ENCODE results near the gene CAPZB.
"Not testable (repeated sequence)": the region's sequence is repeated elsewhere in the genome, so short reads cannot be mapped to it uniquely, and the experiment has no call there.

Gene CAPZB

DNA sequence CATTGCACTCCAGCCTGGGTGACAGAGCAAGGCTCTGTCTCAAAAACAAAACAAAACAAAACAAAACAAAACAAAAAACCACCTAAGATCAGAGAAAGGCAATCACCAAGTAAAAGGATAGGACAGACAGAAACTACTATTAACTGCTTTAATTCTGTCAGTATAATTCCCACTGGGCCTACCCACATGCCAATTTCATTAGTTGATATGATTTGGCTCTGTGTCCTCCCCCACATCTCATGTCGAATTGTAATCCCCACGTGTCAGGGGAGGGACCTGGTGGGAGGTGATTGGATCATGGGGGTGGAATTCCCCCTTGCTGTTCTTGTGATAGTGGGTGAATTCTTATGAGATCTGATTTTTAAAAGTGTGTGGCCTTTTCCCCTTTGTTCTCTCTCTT lies 27.2 kb upstream of the CAPZB start:
- Mint-ChIP-seq H3K4me1 (ENCODE audit: low read depth in 2 of 2) (peaks cover 7 to 13% of the 10 kb centered on the region in 2 donors), H3K36me3 (ENCODE audit: insufficient read depth) (peaks cover 8% of the 10 kb centered on the region), H3K4me3 (no peak overlapping the region), H3K9me3 (no peaks in the 10 kb centered on the region), H3K27ac (no peak overlapping the region), H3K27me3 (no peaks in the 10 kb centered on the region)
- DNase-seq (no peak), ATAC-seq (replicated peaks) (no peak)

DNA sequence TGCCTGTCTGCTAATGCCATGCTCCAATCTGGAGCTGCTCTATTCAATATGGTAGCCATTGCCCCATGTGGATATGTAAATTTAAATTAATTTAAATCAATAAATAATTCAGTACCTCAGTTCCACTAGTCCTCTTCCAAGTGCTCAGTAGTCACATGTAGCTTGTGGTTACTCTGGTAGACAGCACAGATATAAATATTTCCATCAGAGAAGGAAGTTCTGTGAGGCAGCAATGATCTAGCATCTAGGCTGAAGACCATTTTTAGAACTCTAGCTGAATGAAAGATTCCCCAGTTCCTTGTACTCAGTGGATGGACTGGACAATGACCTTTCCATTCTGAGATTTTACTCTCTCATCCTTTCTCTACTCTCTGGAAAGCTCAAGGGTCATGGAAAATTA lies 25.8 kb upstream of the CAPZB start:
- no peaks in the 10 kb centered on the region for H3K9me3 Mint-ChIP-seq
- H3K4me3 Mint-ChIP-seq = no peak overlapping the region
- no peak overlapping the region for H3K27ac Mint-ChIP-seq
- no peak for ATAC-seq (replicated peaks)
- DNase-seq = no peak
- H3K27me3 Mint-ChIP-seq = no peaks in the 10 kb centered on the region
- H3K4me1 Mint-ChIP-seq (ENCODE audit: low read depth in 2 of 2) = peaks cover 7 to 14% of the 10 kb centered on the region in 2 donors
- H3K36me3 Mint-ChIP-seq (ENCODE audit: insufficient read depth) = peaks cover 8% of the 10 kb centered on the region

DNA sequence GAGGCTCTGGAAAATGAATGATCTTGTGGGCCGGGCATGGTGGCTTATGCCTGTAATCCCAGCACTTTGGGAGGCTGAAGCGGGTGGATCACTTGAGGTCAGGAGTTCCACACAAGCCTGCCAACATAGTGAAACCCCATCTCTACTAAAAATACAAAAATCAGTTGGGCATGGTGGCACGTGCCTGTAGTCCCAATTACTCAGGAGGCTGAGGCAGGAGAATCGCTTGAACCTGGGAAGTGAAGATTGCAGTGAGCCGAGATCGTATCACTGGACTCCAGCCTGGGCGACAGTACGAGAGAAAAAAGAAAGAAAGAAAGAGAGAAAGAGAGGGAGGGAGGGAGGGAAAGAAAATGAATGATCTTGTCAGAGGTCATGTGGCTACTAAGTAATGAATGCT lies 24.3 kb upstream of the CAPZB start:
- H3K27ac Mint-ChIP-seq = peak overlapping the region in 1 of 2 donors; percentile 86
- peaks cover 7 to 14% of the 10 kb centered on the region in 2 donors for H3K4me1 Mint-ChIP-seq (ENCODE audit: low read depth in 2 of 2)
- H3K36me3 Mint-ChIP-seq (ENCODE audit: insufficient read depth); H3K4me3 Mint-ChIP-seq; H3K27me3 Mint-ChIP-seq; ATAC-seq (replicated peaks); H3K9me3 Mint-ChIP-seq; DNase-seq: not testable (repeated sequence)

DNA sequence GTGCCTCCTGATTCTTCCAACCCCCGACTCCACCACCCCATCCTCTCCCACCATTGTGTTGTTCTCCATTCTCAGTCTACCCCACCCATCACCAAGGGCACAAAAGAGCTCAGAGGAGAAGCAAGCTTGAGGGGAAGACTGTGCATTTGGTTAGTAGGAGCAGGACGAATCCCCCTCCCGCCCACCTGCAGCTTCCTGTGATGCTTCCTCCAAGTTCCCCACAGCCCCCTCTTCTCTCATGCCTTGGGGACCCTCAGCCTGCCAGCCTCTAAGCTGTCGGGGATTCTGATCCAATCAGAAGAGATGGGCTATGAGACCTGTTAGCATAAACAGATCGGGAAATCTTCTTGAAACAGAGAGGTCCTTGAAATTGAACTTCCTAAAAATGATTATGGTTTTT lies 22.2 kb upstream of the CAPZB start:
- Mint-ChIP-seq H3K36me3 (ENCODE audit: insufficient read depth) (peaks cover 4% of the 10 kb centered on the region), H3K4me1 (ENCODE audit: low read depth in 2 of 2) (peaks cover 7 to 14% of the 10 kb centered on the region in 2 donors), H3K27me3 (no peaks in the 10 kb centered on the region), H3K9me3 (no peaks in the 10 kb centered on the region), H3K4me3 (no peak overlapping the region), H3K27ac (peak overlapping the region in 1 of 2 donors; percentile 29)
- no peak for DNase-seq
- ATAC-seq (replicated peaks) = no peak

DNA sequence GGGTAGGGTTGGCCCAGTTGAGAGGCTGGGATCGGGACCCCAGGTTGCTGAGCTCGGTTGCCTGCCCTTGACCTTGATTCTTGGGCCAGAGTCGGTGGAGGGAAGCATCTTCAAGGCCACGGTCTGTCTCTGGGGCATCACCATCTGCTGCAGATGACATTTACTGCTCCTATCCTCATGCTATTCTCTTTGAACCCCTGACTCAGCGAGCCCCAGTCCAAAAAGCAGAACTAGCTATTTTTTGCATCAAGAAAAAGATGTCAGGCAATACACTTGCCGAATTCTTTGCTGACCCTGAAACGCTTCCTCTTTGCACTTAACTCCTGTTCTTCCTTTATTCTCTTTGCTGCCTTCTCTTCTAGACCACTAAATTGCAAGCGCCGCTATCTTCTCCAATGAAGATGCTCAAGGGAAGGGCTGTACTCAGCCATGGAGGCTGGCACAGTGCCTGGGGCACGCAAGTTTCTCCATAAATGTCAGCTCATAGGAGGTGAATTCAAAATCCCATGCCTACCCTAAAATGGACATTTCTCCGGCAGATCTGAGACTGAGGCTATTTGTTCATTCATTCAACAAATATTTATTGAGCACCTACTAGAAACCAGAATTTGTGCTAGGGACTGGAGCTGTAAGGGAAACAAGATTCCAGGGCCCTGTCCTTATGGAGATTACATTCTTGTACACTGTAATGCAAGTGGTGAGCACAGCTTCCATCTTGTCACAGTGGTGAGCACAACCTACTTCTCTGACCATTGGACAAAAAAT lies 20.5 kb upstream of the CAPZB start:
- no peak for DNase-seq
- Mint-ChIP-seq H3K4me3 (no peak overlapping the region), H3K27ac (no peak overlapping the region), H3K9me3 (no peaks in the 10 kb centered on the region), H3K27me3 (no peaks in the 10 kb centered on the region), H3K36me3 (ENCODE audit: insufficient read depth) (peaks cover 4% of the 10 kb centered on the region), H3K4me1 (ENCODE audit: low read depth in 2 of 2) (peaks cover 7 to 14% of the 10 kb centered on the region in 2 donors)
- peak; percentile 19 for ATAC-seq (replicated peaks)

DNA sequence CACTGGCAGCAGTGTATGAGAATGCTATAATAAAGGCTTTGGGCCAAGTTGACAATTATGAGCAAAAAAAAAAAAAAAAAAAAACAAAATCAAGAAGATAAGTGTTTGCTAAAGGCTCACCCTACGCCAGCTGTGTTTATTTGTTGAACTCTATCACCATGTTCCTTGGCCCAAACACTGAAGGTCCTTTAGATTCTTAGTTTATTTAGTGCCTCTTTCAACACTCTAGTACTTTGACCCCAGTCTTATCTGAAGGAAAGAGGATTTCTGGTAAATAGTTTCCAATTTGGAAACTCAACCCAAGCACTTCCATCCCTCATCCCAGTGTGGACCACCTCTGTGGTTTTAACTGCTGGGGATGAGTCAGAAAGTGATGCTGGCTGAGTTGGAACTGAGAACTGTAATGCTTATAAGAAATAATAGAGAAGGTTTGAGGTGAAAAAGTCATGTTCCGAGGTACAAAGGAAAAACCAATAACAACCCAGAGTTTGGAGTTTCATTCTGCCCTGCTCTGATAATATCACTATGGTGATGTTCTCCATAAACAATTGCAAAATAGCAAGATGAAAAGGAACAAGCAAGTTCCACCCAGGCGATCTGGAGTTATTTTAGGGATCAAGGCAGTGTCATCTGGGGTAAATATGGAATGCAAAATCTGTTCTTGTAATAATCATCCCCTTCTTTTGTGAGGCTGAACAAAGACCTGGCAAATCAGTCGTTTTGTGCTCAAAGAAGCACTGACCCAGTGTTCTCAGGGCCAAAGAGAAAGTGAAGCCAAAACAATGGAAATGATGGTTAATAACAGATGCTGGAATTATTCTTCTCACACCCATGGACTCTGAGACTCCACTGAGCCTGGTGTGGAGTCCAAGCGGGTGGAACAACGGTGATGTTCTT lies 19.7 kb upstream of the CAPZB start:
- DNase-seq = no peak
- no peak overlapping the region for H3K27ac Mint-ChIP-seq
- H3K4me3 Mint-ChIP-seq = no peak overlapping the region

DNA sequence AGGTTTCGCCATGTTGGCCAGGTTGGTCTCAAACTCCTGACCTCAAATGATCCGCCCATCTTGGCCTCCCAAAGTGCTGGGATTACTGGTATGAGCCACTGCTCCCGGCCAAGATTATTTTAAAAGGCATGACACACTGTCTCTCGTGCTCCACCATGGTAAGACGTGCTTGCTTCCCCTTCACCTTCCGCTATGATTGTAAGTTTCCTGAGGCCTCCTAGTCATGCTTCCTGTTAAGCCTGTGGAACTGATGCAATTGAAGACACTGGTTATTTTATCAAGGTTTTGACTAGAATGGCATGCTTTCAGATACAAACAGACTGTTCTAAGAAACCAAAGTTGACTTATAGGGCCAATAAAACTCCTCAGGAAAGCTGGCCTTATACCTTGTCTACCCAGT lies 16.9 kb upstream of the CAPZB start:
- DNase-seq; ATAC-seq (replicated peaks); H3K4me1 Mint-ChIP-seq (ENCODE audit: low read depth in 2 of 2); H3K4me3 Mint-ChIP-seq; H3K27ac Mint-ChIP-seq; H3K36me3 Mint-ChIP-seq (ENCODE audit: insufficient read depth); H3K9me3 Mint-ChIP-seq; H3K27me3 Mint-ChIP-seq: not testable (repeated sequence)

More for the DNA sequence above, 19.7 kb upstream of the CAPZB start:
- no peak for ATAC-seq (replicated peaks)
- Mint-ChIP-seq H3K36me3 (ENCODE audit: insufficient read depth) (peaks cover 4% of the 10 kb centered on the region), H3K27me3 (no peaks in the 10 kb centered on the region), H3K4me1 (ENCODE audit: low read depth in 2 of 2) (peaks cover 7 to 14% of the 10 kb centered on the region in 2 donors), H3K9me3 (no peaks in the 10 kb centered on the region)

DNA sequence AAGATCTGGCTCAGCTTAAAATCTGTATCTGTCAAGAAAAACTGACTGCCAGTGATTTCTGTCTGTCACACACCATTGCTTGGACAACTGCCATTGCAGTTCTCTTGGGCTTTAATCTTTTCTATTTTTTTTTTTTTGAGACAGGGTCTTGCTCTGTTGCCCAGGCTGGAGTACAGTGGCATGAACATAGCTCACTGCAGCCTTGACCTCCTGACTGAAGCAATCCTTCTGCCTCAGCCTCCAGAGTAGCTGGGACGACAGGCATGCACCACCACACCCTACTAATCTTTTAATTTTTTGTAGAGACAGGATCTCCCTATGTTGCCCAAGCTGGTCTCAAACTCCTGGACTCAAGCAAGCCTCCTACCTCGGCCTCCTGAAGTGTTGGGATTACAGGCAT lies 14.5 kb upstream of the CAPZB start:
- H3K36me3 Mint-ChIP-seq (ENCODE audit: insufficient read depth); H3K9me3 Mint-ChIP-seq; DNase-seq; H3K4me1 Mint-ChIP-seq (ENCODE audit: low read depth in 2 of 2); H3K27ac Mint-ChIP-seq; H3K27me3 Mint-ChIP-seq; H3K4me3 Mint-ChIP-seq; ATAC-seq (replicated peaks): not testable (repeated sequence)

DNA sequence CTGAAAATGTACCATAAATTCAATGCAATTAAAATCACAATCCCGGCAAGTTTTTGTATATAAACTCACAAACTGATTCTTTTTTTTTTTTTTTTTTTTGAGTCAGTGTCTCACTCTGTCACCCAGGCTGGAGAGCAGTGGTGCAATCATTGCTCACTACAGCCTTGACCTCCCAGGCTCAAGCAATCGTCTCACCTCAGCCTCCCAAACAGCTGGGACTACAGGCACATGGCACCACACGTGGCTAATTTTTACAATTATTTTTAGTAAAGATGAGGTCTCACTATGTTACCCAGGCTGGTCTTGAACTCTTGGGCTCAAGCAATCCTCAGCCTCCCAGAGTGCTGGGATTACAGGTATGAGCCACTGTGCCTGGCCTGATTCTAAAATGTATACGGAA lies 12.1 kb upstream of the CAPZB start:
- ATAC-seq (replicated peaks); H3K4me3 Mint-ChIP-seq: not testable (repeated sequence)

DNA sequence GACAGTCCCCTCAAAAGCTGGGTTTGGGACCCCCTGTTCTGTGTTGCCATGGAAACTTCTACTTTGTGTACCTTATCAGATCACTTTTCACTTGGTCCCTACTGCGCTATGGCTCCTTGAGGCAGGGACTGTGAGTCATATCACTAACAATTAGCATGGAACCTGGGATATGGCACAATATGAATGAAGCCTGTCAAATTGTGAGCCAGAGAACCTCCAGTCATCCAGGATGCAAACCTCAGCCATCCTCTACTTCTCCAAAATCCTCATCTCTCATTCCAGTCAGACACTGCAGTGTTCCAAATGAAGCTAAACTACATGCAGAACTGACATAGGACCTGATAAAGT lies 11.2 kb upstream of the CAPZB start:
- no peaks in the 10 kb centered on the region for H3K9me3 Mint-ChIP-seq
- H3K36me3 Mint-ChIP-seq (ENCODE audit: insufficient read depth) = no peaks in the 10 kb centered on the region
- H3K4me3 Mint-ChIP-seq = no peak overlapping the region
- H3K4me1 Mint-ChIP-seq (ENCODE audit: low read depth in 2 of 2) = peaks cover 10 to 12% of the 10 kb centered on the region in 2 donors
- H3K27me3 Mint-ChIP-seq = no peaks in the 10 kb centered on the region
- no peak overlapping the region for H3K27ac Mint-ChIP-seq
- ATAC-seq (replicated peaks) (no peak), DNase-seq (no peak)

More for the DNA sequence above, 12.1 kb upstream of the CAPZB start:
- not testable (repeated sequence) for H3K9me3 Mint-ChIP-seq; H3K4me1 Mint-ChIP-seq (ENCODE audit: low read depth in 2 of 2); H3K36me3 Mint-ChIP-seq (ENCODE audit: insufficient read depth); H3K27ac Mint-ChIP-seq; DNase-seq; H3K27me3 Mint-ChIP-seq

DNA sequence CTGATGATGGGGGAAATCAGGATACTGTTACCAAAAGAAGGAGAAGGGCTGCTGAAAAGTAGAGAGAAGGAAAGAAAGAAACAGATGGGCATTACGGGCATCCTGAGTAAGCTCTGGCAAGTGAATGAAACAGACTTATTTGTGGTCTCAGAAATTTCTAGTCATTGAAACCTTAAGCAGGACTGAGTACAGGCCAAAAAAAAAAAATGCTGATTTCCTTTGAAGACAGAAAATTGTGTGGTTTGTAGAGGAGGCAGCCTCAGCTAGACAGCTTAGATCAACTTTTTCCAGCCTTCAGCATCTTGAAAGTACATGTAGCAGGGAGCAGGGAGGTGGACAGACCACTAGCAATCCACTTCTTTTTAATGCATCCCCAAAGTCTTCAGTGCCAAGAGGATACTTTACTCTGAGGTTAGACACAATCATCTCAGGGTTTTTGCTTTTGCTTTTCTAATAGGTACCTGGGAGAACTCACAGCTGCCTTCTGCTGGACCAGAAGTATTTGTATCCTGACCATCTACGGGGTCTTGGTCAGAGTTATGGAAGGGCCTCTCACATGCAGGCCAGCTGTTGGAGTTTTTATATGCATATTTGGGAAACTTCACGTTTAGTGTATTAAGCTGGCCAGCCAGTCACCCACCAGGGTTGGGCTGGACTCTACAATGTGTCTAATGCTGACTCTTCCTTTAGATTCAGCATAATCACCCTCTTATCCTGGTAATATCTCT lies 10.6 kb upstream of the CAPZB start:
- H3K27me3 Mint-ChIP-seq = no peaks in the 10 kb centered on the region
- no peak for ATAC-seq (replicated peaks)
- H3K27ac Mint-ChIP-seq = no peak overlapping the region
- no peak overlapping the region for H3K4me3 Mint-ChIP-seq
- no peaks in the 10 kb centered on the region for H3K36me3 Mint-ChIP-seq (ENCODE audit: insufficient read depth)
- no peaks in the 10 kb centered on the region for H3K9me3 Mint-ChIP-seq
- DNase-seq = no peak
- H3K4me1 Mint-ChIP-seq (ENCODE audit: low read depth in 2 of 2) = peaks cover 10 to 14% of the 10 kb centered on the region in 2 donors

DNA sequence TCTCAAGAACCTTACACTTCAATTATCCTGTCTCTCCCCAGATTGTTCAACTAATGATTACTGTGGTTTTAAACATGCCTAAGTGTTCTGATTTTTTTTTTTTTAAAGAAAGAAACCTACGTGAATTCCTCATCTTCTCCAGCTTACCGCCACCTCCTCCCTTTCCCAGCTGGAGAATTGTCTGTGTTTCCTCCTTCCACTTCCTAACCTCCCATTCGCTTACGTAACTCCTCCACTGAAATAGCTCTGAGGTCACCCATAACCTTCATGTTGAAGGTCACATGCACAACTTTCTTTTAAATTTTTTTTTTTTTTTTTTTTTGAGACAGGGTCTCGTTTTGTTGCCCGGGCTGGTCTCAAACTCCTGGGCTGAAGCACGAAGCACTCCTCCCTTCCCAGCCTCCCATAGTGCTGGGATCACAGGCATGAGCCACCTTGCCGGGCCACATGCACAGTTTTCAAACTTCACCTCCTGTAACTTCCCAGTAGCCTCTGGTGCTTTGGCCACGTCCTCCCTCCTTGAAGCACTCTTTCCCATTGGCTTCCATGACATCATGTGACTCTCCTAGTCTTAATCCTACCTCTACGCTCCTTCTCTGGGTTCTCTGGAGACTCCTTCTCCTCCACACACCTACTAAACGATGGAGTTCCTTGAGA lies 9.8 kb upstream of the CAPZB start:
- DNase-seq (no peak), ATAC-seq (replicated peaks) (no peak)
- no peaks in the 10 kb centered on the region for H3K27me3 Mint-ChIP-seq
- no peaks in the 10 kb centered on the region for H3K9me3 Mint-ChIP-seq
- no peaks in the 10 kb centered on the region for H3K36me3 Mint-ChIP-seq (ENCODE audit: insufficient read depth)
- H3K27ac Mint-ChIP-seq = no peak overlapping the region
- peaks cover 10 to 14% of the 10 kb centered on the region in 2 donors for H3K4me1 Mint-ChIP-seq (ENCODE audit: low read depth in 2 of 2)
- H3K4me3 Mint-ChIP-seq = no peak overlapping the region

DNA sequence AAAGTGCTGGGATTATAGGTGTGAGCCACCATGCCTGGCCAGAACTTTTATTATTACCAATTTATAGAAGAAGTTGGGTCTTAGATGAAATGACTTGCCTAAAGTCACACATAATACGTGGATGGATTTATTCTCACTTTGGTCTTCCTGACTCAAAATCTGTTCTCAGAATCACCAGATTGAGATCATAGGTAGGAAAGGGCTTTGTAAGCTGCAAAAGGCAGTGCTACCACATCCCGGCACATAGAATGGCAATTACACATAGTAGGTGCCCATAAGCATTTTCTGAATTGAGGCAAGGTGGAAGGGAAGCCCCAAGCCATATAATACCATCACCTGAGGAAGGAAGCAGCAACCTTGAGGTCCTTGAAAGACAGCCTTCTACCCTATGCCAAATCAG lies 8.2 kb upstream of the CAPZB start:
- no peaks in the 10 kb centered on the region for H3K9me3 Mint-ChIP-seq
- H3K4me1 Mint-ChIP-seq (ENCODE audit: low read depth in 2 of 2) = peaks cover 11 to 17% of the 10 kb centered on the region in 2 donors
- H3K27me3 Mint-ChIP-seq = no peaks in the 10 kb centered on the region
- peak overlapping the region in 1 of 2 donors; percentile 38 for H3K27ac Mint-ChIP-seq
- no peak for DNase-seq
- no peak overlapping the region for H3K4me3 Mint-ChIP-seq
- H3K36me3 Mint-ChIP-seq (ENCODE audit: insufficient read depth) = no peaks in the 10 kb centered on the region
- no peak for ATAC-seq (replicated peaks)

Measured in effector memory CD8-positive, alpha-beta T cell (primary cell).